ENCODE measurements around the gene RAB6A.
"Not testable (repeated sequence)": the region's sequence is repeated elsewhere in the genome, so short reads cannot be mapped to it uniquely, and the experiment has no call there.

Gene RAB6A

GRCh38 chr11:73760679-73761402 lies at the start of gene RAB6A:
Gene RAB6A (minus strand): TSS chr11:73761074. CDS start chr11:73760635, 439 bp downstream.
- DNase-seq (ENCODE audit: low spot score) = peak; percentile 99

- no peak for DNase-seq (ENCODE audit: low spot score)
These were observed 49.8 kb upstream of the RAB6A start for GRCh38 chr11:73810637-73811036.

DNA sequence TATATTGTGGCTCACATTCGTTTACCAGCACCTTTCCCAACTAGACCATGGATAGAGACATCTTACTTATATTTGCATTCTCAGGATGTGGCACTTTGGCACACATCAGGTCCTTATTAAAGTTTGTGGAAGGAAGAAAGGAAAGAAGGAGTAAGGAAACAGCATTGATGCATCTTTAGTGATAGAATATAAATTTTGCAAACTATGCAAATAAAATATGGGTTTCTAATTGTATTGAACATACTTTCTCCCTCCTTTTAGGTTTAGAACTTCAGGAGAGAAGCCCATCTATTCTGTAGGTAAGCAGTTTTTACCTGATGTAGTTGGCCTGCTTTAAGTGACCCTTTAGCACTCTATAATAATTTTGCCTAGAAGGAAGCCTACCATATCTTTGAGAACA lies 47.2 kb upstream of the RAB6A start:
- no peak for DNase-seq (ENCODE audit: low spot score)

DNA sequence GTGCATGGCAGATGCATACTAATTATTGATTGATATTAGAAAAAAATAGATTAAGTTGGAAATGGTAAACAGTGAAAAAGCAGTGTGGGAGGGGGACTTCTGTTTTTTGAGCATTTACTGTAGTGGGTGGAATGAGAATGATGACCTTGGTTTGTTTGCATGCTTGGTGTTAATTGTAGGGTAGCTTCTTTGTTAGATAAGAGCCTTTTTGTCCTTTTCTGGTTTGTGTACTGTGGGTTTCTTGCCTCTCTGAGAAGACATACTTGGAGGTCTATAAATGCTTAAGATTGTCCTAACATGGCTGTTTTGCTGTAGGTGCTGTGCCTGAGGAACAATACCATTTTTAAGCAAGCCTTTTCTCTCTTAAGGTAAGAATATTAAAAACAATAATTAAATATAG lies 43.8 kb upstream of the RAB6A start:
- no peak for DNase-seq (ENCODE audit: low spot score)

DNA sequence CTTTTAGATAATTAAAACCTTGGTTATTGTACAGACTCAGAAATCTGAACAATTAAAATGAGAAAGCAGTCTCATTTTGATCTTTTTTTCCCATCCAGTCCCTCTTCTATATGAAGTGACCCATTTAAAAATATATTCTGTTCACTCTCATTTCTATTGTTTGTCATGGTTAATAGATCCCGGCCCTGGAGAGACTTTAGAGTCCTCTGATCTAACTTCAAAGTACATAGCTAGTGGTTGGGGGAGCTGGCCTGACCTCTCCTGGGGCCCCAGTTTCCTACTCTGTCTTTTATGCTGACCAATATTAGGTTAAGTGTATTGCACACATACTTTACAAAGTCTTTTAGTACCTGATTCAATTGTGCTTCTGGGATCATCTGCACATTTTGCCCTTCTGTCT lies 40.3 kb upstream of the RAB6A start:
- no peak for DNase-seq (ENCODE audit: low spot score)

- no peak for DNase-seq (ENCODE audit: low spot score)
These were observed 39.5 kb upstream of the RAB6A start for GRCh38 chr11:73800276-73800806.

DNA sequence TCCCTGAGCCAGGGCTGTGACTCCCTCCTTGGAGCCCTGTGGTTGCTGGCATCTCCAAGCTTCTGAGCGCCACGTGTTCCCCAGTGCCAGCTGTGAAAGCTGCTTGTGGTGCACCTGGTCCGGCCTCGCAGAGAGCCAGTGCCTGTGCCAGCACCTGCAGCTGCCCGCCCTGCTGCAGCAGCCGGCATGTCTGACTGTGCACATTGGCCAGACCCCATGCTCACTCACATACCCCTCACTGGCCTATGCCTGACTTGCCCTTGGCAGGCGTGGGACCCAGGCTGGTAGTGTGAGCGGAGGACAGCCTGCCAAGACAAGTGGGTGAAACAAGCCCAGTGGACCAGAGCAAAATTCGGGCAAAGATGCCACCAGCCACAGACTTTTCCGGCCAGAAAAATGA lies 36.6 kb upstream of the RAB6A start:
- DNase-seq (ENCODE audit: low spot score) = no peak

DNA sequence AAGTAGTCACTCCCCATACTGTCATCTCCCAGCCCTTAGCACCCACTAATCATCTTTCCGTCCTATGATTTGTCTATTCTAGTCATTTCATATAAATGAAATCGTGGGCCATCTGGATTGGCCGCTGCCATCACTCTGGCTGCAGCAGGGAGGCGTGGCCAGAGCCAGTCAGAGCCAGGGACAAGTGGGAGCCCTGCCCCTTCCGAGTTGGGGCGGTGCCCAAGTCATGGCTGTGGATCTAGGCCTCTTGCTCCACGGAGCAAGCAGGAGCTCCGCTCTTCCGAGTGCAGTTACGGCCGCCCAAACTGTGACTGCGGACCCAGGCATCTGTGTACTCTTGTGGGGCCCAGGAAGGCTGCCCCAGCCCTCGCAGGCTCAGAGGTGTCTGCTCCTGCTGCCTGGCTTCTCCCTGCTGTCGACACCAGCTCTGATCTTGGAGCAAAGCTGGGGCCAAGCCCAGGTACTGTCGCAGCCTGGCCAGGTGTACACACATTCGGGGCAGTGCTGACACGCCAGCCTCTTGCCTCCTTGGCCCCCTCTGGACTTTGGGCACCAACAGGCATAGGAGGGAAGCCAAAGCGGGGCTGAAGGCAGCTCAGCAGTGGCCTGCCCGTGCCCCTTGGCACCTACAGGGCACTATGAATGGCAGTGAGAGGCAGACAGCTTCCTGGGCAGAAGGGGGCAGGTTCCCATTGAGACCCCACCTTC lies 35.2 kb upstream of the RAB6A start:
- DNase-seq (ENCODE audit: low spot score) = no peak

GRCh38 chr11:73792584-73792983 lies 31.7 kb upstream of the RAB6A start:
- DNase-seq (ENCODE audit: low spot score) = no peak

GRCh38 chr11:73789279-73789670 lies 28.4 kb upstream of the RAB6A start:
- DNase-seq (ENCODE audit: low spot score) = no peak

DNA sequence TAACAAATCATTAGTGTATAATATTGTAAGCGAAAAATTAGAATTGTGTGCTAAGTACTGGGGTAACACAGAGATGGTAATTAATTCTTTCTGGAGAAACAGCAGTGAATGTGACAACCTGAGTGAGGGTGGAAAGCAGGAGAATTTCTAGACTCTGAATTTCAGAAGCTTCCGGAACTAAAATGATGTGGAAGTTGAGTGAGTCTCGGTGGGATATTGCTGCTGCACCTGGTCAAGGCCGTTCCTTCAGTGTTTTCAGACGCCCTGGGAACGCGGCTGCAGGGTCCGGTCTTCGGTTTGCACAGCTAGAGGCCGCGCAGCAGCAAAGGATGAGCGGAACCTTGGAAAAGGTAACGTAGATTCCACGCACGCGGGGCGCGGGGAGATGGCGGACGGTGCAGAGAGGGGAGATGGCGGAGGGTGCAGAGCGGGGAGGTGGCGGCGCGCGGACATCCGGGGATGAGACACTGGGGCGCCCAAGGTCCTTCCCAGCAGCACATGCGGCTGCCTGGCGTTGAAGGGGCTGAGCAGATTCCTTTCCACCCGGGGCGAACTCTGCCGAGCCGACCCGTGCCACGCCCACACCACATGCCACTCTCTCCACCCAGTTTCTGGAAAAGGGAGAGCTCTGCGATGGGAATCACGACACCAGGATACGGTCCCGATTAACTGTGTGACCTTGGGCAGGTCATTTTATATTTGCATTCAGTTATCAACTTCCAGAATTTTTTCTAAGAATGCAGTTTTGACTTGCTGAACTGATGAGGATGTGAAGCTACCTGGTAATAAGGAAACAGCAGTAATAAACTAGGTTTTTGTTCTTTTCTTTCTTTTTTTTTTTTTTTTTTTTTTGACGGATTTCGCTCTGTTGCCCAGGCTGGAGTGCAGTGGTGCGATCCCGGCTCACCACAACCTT lies 27.0 kb upstream of the RAB6A start, which contains the start of gene MRPL48:
TSS of gene MRPL48 (plus strand) at position 232 of the 916 bp plus-strand sequence. CDS start at position 330, 98 bp downstream.
- DNase-seq (ENCODE audit: low spot score) = peak; percentile 98

DNA sequence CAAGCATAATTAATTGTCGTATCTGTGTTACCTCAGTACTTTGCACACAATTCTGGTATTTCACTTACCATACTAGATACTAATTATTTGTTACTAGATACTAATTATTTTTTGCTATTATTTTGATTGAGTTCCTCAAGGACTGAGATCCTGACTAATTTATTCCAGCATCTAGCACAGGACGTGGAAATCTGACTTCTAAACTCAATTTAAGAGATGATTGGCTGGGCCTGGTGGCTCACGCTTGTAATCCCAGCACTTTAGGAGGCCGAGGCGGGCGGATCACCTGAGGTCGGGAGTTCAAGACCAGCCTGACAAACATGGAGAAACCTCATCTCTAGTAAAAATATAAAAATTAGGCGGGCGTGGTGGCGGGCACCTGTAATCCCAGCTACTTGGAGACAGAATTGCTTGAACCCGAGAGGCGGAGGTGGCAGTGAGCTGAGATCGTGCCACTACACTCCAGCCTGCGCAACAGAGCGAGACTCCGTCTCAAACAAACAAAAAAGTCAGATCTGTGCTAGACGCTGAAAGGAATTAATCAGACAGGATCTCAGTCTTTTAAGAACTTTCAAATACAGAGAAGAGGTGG lies 26.3 kb upstream of the RAB6A start:
- DNase-seq (ENCODE audit: low spot score) = no peak

GRCh38 chr11:73785467-73785866 lies 24.6 kb upstream of the RAB6A start:
- DNase-seq (ENCODE audit: low spot score) = not testable (repeated sequence)

DNA sequence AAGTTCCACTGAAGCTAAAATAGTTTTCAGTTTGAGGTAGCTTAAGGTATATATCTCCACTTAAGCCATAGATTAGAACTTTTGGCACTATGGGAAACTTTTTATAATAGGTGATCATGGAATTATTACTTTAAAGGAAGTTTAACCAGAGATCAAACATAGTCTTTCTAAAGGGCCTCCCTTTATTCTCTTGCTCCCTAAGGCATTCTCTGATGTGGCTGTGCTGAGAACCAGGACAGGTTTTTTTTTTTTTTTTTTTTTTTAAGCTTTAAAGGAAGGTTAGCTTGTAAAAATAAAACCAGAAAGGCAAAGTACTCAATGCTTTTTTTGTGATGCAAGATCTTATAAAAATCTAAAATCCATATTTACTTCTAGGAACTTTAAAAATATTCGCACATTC lies 23.9 kb upstream of the RAB6A start:
- no peak for DNase-seq (ENCODE audit: low spot score)

GRCh38 chr11:73784080-73784634 lies 23.3 kb upstream of the RAB6A start:
- DNase-seq (ENCODE audit: low spot score) = no peak

DNA sequence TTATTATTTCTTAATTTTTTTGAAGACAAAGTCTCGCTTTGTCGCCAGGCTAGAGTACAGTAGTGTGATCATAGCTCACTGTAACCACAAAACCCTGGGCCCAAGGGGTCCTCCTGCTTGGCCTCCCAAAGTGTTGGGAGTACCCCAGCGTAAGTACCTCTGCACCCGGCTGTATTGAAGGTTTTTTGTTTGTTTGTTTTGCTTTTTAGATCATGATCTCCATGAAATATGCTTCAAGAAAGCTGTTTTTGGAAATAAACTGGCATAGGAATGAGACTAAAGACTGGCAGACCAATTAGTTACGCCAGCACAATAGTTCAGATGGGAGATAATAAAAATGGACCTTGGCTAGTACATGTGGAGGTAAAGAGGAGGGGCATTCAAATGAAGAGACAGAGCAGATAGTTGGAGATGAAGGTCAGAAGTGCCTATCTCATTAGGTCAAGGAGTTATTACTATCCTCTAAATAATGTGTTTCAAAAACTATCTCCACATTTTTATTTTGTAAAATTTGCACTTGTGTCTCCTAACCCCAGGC lies 22.7 kb upstream of the RAB6A start:
- DNase-seq (ENCODE audit: low spot score) = no peak

DNA sequence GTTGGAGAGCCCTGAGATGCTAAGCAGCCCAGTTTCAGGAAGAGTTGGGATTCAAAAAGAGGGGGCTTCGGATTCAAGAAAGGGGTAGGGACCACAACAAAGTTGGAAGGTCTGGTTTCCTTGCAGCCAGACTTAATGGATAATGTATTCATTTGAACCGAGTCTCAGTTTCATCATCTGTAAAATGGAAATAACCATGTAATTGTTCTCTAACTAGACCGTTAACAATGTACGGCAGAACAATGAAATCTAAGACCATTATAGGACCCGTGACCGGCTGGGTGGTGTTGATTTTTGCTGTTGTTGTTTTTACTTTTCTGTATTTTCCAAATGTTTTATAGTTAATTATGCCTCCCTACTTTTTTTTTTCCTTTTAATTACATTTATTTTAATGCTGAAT lies 20.4 kb upstream of the RAB6A start:
- DNase-seq (ENCODE audit: low spot score) = no peak

DNA sequence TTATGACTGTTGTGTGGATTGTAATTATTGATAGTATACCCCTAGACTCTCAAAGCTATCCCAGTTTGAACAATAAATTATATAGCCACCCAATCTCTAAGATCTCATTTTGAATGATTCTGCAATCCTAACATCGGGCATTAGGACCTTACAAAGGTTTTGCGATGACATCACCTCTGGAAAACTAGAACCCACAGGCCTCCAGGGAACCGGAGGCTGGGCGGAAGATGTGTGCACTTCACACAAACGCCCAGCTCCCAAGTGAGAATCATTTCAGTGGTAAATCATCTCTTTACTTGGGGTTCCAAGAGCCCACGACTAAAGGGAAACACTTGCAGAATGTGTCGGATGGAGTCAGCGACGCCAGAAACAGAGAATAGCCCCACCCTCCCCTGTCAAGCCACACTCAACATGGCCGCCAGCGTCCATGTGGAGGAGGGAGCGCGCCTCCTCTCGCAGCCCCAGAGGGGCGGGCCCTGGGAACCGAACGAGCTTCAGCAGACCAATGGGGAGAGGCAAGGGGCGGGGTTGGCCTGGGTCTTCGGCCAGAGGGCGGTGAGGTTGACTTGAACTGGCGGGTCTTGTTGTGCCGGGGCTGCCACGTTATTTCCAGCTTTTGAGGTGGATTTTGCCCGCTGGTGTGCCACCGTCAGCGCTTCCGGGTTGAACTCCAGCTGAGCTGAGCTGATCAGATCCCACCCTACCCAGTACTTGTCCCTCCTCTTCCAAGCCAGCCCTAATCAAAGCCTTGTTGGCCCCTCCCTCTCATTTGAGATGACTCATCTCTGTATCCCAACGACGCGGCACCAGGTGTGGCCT lies 18.4 kb upstream of the RAB6A start:
- peak; percentile 98 for DNase-seq (ENCODE audit: low spot score)

GRCh38 chr11:73770811-73771210 lies 9.9 kb upstream of the RAB6A start:
- DNase-seq (ENCODE audit: low spot score) = not testable (repeated sequence)

DNA sequence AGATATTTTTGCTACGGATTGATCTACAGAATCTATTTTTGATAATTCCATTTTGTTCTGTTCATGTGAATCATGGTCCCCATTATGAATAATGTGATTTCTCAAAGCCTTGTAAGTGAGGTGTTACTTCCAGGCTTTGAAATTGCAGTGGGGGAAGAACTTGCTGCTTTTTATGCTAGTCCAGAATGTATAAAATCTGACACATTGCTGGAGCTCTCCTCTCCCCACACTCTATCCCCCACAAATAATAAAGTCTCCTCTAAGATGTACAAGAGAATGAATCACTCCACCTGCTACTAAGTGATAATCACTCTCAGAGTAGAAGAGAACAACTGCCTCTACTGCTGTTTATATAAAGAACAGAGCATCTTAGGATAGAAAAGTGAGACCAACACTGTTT lies 5.9 kb upstream of the RAB6A start:
- DNase-seq (ENCODE audit: low spot score) = no peak
